GM12875 (cell line): ENCODE measurements around the gene MGAT2.

Experiments used
- H3K4me3 ChIP-seq: one replicate; pipeline ENCODE4 v1.5.1; 2011; ENCODE audit warnings: low read depth, low read length, control low read depth
- TF ChIP-seq, protein P1 (sequence below): IDR thresholded peaks from 2 replicates; pipeline ENCODE4 v1.5.1; 2011; ENCODE audit warnings: low read depth, mild to moderate bottlenecking, control low read depth, inconsistent platforms, low read length, moderate library complexity, borderline replicate concordance; ENCODE audit not compliant: insufficient read depth

Gene MGAT2

DNA sequence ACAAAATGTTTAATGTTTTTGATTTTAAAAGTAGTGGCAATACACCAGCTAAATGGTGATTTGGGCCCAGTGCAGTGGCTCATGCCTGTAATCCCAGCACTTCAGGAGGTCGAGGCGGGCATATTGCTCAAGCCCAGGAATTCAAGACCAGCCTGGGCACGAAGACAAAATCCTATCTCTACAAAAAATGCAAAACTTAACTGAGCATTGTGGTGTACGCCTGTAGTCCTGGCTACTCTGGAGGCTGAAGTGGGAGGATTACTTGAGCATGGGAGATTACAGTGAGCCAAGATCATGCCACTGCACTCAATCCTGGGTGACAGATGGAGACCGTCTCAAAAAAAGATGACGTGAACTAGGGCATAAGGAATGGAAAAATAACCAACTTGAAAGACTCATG, 4.8 kb upstream of the MGAT2 start:
- TF ChIP-seq, protein P1, sequence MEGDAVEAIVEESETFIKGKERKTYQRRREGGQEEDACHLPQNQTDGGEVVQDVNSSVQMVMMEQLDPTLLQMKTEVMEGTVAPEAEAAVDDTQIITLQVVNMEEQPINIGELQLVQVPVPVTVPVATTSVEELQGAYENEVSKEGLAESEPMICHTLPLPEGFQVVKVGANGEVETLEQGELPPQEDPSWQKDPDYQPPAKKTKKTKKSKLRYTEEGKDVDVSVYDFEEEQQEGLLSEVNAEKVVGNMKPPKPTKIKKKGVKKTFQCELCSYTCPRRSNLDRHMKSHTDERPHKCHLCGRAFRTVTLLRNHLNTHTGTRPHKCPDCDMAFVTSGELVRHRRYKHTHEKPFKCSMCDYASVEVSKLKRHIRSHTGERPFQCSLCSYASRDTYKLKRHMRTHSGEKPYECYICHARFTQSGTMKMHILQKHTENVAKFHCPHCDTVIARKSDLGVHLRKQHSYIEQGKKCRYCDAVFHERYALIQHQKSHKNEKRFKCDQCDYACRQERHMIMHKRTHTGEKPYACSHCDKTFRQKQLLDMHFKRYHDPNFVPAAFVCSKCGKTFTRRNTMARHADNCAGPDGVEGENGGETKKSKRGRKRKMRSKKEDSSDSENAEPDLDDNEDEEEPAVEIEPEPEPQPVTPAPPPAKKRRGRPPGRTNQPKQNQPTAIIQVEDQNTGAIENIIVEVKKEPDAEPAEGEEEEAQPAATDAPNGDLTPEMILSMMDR = no peak
- no peak overlapping the region for H3K4me3 ChIP-seq

- no peak overlapping the region for H3K4me3 ChIP-seq
- TF ChIP-seq, protein P1 = no peak
Observed at GRCh38 chr14:49617852-49618519, 2.6 kb upstream of the MGAT2 start.

GRCh38 chr14:49619273-49619672, 1.3 kb upstream of the MGAT2 start:
- H3K4me3 ChIP-seq = peak overlapping the region; percentile 95

DNA sequence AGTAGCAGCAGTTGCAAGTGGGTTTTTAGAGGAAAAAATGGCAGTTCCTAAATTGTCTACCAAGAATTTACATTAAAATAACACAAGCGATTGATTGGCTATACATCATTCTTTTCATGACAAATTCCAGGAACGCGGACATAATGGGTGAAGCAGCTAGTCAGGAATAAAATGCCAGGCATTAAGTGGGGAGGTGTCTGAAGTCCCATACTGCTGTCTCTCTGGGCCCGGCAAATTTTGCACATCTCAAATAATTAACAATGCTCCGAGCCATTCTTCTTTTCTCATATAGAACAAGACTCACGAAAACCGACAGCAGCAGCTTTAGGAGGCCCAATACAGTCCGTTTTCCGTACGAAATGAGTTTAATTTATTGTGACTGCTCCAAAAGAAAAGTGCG, 869 bp upstream of the MGAT2 start:
- peak overlapping the region; percentile 95 for H3K4me3 ChIP-seq
- TF ChIP-seq, protein P1 = no peak

GRCh38 chr14:49621114-49621881, 699 bp downstream of the MGAT2 start:
- H3K4me3 ChIP-seq = peak overlapping the region; percentile 95
- TF ChIP-seq, protein P1 = no peak

- H3K4me3 ChIP-seq = peak overlapping the region; percentile 95
- TF ChIP-seq, protein P1 = no peak
Observed at GRCh38 chr14:49622022-49622607, 1.5 kb downstream of the MGAT2 start.

DNA sequence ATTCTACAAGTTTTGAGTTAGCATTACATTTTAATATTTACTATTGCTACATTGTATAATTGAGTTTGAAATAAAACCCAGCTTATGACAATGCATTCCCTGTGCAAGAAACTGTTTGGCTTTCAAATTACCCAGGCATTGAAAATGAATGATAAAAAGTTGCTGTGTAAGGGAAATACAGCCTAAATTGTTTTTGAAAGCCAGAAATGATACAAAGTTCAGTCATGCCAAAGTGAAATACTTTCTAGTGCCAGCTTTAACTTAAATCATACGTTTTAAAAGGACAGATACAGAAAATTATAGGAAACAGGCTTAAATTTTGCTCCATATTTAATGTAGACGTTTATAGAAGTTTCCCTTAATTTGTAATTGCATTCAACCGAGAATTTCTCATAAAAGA, 2.8 kb downstream of the MGAT2 start:
- TF ChIP-seq, protein P1 = no peak
- no peak overlapping the region for H3K4me3 ChIP-seq
